GM19025 (cell line): ENCODE measurements around the gene NEUROG1.
"Not testable (repeated sequence)": the region's sequence is repeated elsewhere in the genome, so short reads cannot be mapped to it uniquely, and the experiment has no call there.

Experiments
- ATAC-seq: cut with Tn5 transposase; IDR thresholded peaks from one replicate; pipeline ENCODE4 v1.9.1; 2021; ENCODE audit warnings: mild to moderate bottlenecking, low read depth, moderate library complexity; ENCODE audit not compliant: unreplicated experiment

Gene NEUROG1

GRCh38 chr5:135538261-135538660, 2.5 kb upstream of the NEUROG1 start:
- no peak for ATAC-seq

GRCh38 chr5:135537745-135538144, 2.0 kb upstream of the NEUROG1 start:
- ATAC-seq: no peak

GRCh38 chr5:135537271-135537670, 1.5 kb upstream of the NEUROG1 start:
- ATAC-seq: no peak

GRCh38 chr5:135535420-135535819, 344 bp downstream of the NEUROG1 start:
- ATAC-seq: no peak

GRCh38 chr5:135534609-135535419, 950 bp downstream of the NEUROG1 start:
- no peak for ATAC-seq

- ATAC-seq: no peak
These were observed 2.0 kb downstream of the NEUROG1 start for GRCh38 chr5:135533794-135534193.

- ATAC-seq: no peak
These were observed 2.4 kb downstream of the NEUROG1 start for GRCh38 chr5:135533334-135533733.

GRCh38 chr5:135529576-135529975, 6.2 kb downstream of the NEUROG1 start:
- not testable (repeated sequence) for ATAC-seq

GRCh38 chr5:135526924-135527323, 8.8 kb downstream of the NEUROG1 start:
- ATAC-seq: no peak

- no peak for ATAC-seq
These were observed 13.8 kb downstream of the NEUROG1 start for GRCh38 chr5:135521964-135522363.

- no peak for ATAC-seq
These were observed 18.1 kb downstream of the NEUROG1 start for GRCh38 chr5:135517631-135518030.

GRCh38 chr5:135514116-135514515, 21.6 kb downstream of the NEUROG1 start:
- no peak for ATAC-seq

GRCh38 chr5:135511761-135512575, 23.8 kb downstream of the NEUROG1 start:
- no peak for ATAC-seq

- no peak for ATAC-seq
These were observed 25.8 kb downstream of the NEUROG1 start for GRCh38 chr5:135509995-135510394.

GRCh38 chr5:135508496-135509005, 27.2 kb downstream of the NEUROG1 start:
- ATAC-seq: no peak

- ATAC-seq: no peak
These were observed 29.8 kb downstream of the NEUROG1 start for GRCh38 chr5:135505973-135506372.

- no peak for ATAC-seq
These were observed 31.4 kb downstream of the NEUROG1 start for GRCh38 chr5:135504376-135504775.

GRCh38 chr5:135503871-135504270, 31.9 kb downstream of the NEUROG1 start:
- no peak for ATAC-seq

- no peak for ATAC-seq
These were observed 32.8 kb downstream of the NEUROG1 start for GRCh38 chr5:135502836-135503520.

- ATAC-seq: no peak
These were observed 33.8 kb downstream of the NEUROG1 start for GRCh38 chr5:135501965-135502364.

GRCh38 chr5:135498637-135498995, 37.1 kb downstream of the NEUROG1 start:
- no peak for ATAC-seq
